AG09319 (cell line): ENCODE measurements around the gene TMEM179B.
"Not testable (repeated sequence)": the region's sequence is repeated elsewhere in the genome, so short reads cannot be mapped to it uniquely, and the experiment has no call there.

Experiments
- DNase-seq: peaks from one replicate; pipeline ENCODE4 v3.0.0-alpha.2; 2010; ENCODE audit warnings: low read depth; ENCODE audit errors: extremely low read depth
- CTCF ChIP-seq: IDR thresholded peaks from 2 replicates; pipeline ENCODE4 v1.5.1; 2011; ENCODE audit warnings: low read depth, mild to moderate bottlenecking, inconsistent platforms, low read length, moderate library complexity

The TMEM179B gene

GRCh38 chr11:62755086-62755615 lies 32.1 kb upstream of the TMEM179B start:
- no peak for TF ChIP-seq CTCF
- no peak for DNase-seq

- TF ChIP-seq CTCF, result no peak
- no peak for DNase-seq
Observed at GRCh38 chr11:62757846-62758788, 29.1 kb upstream of the TMEM179B start.

GRCh38 chr11:62760867-62761227 lies 26.4 kb upstream of the TMEM179B start:
- not testable (repeated sequence) for DNase-seq

- TF ChIP-seq CTCF, result no peak
- DNase-seq, result no peak
Observed at GRCh38 chr11:62770778-62771143, 16.4 kb upstream of the TMEM179B start.

- peak; percentile 84 for DNase-seq
- no peak for TF ChIP-seq CTCF
Observed at GRCh38 chr11:62771144-62772021, 15.8 kb upstream of the TMEM179B start, which contains the start of gene TAF6L. Gene TAF6L (plus strand): TSS chr11:62771396. CDS start chr11:62775784, 4,388 bp downstream.

GRCh38 chr11:62774407-62774806 lies 12.8 kb upstream of the TMEM179B start:
- no peak for DNase-seq
- TF ChIP-seq CTCF, result no peak

- TF ChIP-seq CTCF, result no peak
- no peak for DNase-seq
Observed at GRCh38 chr11:62775646-62776045, 11.6 kb upstream of the TMEM179B start.
